Uterus (tissue), 2 donors: Measurements from ENCODE around the gene PTGFRN.

ENCODE experiments used
- CTCF ChIP-seq, 4 experiments: fragments of 200-600 bp in 2 of 4; fragments of 450-650 bp in 2 of 4; sonication (generic) in 2 of 4; IDR thresholded peaks; one replicate each; pipeline ENCODE4 v1.5.1; 2016 to 2019; ENCODE audit warnings: antibody characterized with exemption in 4 of 4, mild to moderate bottlenecking in 2 of 4, moderate library complexity in 1 of 4
- POLR2A ChIP-seq, 2 donors: fragments of 450-650 bp; IDR thresholded peaks; one replicate each; pipeline ENCODE4 v1.6.1; 2016; ENCODE audit warnings: antibody characterized with exemption in 2 of 2, mild to moderate bottlenecking in 1 of 2, moderate library complexity in 1 of 2

GRCh38 chr1:116954440-116954839, 44.7 kb downstream of the PTGFRN start:
- TF ChIP-seq CTCF (IDR thresholded peaks at IDR 0.05) (no peak), POLR2A (IDR thresholded peaks at IDR 0.05) (no peak)
